Ishikawa (cell line): ENCODE measurements around the gene PID1.

Source experiments
- CEBPB ChIP-seq: IDR thresholded peaks from 2 replicates; pipeline ENCODE4 v1.6.1; 2012
- CREB1 ChIP-seq: IDR thresholded peaks from 2 replicates; pipeline ENCODE4 v1.6.1; 2012; ENCODE audit warnings: low read depth
- EGR1 ChIP-seq: IDR thresholded peaks from 2 replicates; pipeline ENCODE4 v1.6.1; 2012
- EP300 ChIP-seq: IDR thresholded peaks from 2 replicates; pipeline ENCODE4 v1.6.1; 2012; ENCODE audit warnings: borderline replicate concordance
- FOXM1 ChIP-seq: IDR thresholded peaks from 2 replicates; pipeline ENCODE4 v1.6.1; 2012; ENCODE audit warnings: low read depth, borderline replicate concordance
- MAX ChIP-seq: IDR thresholded peaks from 2 replicates; pipeline ENCODE4 v1.6.1; 2012
- NFIC ChIP-seq: IDR thresholded peaks from 2 replicates; pipeline ENCODE4 v1.6.1; 2012
- RAD21 ChIP-seq: IDR thresholded peaks from 2 replicates; pipeline ENCODE4 v1.6.1; 2012; ENCODE audit warnings: low read depth
- REST ChIP-seq: IDR thresholded peaks from 2 replicates; pipeline ENCODE4 v1.6.1; 2012; ENCODE audit warnings: low read depth, mild to moderate bottlenecking
- TAF1 ChIP-seq: IDR thresholded peaks from 2 replicates; pipeline ENCODE4 v1.6.1; 2012; ENCODE audit warnings: low read depth, mild to moderate bottlenecking
- TCF12 ChIP-seq: IDR thresholded peaks from 2 replicates; pipeline ENCODE4 v1.6.1; 2012; ENCODE audit warnings: low read depth
- TEAD4 ChIP-seq: IDR thresholded peaks from 2 replicates; pipeline ENCODE4 v1.6.1; 2012
- YY1 ChIP-seq: IDR thresholded peaks from 2 replicates; pipeline ENCODE4 v1.6.1; 2012; ENCODE audit warnings: low read depth
- ZBTB7A ChIP-seq: IDR thresholded peaks from 2 replicates; pipeline ENCODE4 v1.6.1; 2012; ENCODE audit warnings: low read depth
- TF ChIP-seq, protein P1 (sequence below): IDR thresholded peaks from 2 replicates; pipeline ENCODE4 v1.6.1; 2012

The PID1 gene

DNA sequence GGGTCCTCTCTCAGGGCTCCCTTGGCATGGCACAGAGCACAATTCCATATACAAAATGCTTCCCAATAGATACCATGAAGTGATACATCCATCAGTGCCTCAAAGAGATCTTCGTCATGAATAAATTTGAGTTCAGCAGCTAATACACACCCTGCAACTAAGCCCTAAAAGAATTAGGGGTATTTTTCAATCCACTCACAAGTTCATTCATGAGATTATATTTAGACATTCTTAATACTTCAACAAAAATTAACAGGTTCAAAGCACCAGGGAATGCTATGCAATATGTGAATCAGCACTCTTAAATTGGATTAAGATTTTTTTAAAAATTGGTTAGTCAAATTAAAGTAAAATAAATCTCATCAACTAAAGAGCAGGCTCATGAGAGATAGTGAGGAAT lies 79.7 kb downstream of the PID1 start:
- TF ChIP-seq EP300 (no peak), CREB1 (no peak), TCF12 (no peak), REST (no peak)
- TF ChIP-seq, protein P1, sequence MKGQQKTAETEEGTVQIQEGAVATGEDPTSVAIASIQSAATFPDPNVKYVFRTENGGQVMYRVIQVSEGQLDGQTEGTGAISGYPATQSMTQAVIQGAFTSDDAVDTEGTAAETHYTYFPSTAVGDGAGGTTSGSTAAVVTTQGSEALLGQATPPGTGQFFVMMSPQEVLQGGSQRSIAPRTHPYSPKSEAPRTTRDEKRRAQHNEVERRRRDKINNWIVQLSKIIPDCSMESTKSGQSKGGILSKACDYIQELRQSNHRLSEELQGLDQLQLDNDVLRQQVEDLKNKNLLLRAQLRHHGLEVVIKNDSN: no peak

- TF ChIP-seq MAX: no peak
- TF ChIP-seq TEAD4: no peak
- TF ChIP-seq FOXM1: no peak
- no peak for TF ChIP-seq NFIC
- no peak for TF ChIP-seq ZBTB7A
- TF ChIP-seq CREB1: no peak
- no peak for TF ChIP-seq YY1
- no peak for TF ChIP-seq TCF12
- no peak for TF ChIP-seq TAF1
- TF ChIP-seq, protein P1: no peak
- no peak for TF ChIP-seq REST
- TF ChIP-seq CEBPB: no peak
- no peak for TF ChIP-seq EP300
- TF ChIP-seq EGR1: no peak
Observed at GRCh38 chr2:229181641-229182040, 89.4 kb downstream of the PID1 start.

- TF ChIP-seq RAD21: no peak
- TF ChIP-seq NFIC: no peak
- TF ChIP-seq, protein P1: no peak
- no peak for TF ChIP-seq MAX
- no peak for TF ChIP-seq TAF1
- no peak for TF ChIP-seq TEAD4
- TF ChIP-seq CREB1: no peak
- TF ChIP-seq EP300: no peak
- no peak for TF ChIP-seq FOXM1
- no peak for TF ChIP-seq CEBPB
- TF ChIP-seq REST: no peak
- TF ChIP-seq EGR1: no peak
- TF ChIP-seq YY1: no peak
Observed at GRCh38 chr2:229180658-229181057, 90.4 kb downstream of the PID1 start.

GRCh38 chr2:229179628-229180027 lies 91.5 kb downstream of the PID1 start:
- TF ChIP-seq EGR1 (no peak), TEAD4 (no peak), MAX (no peak), FOXM1 (no peak), TCF12 (no peak), RAD21 (no peak), TAF1 (no peak), CREB1 (no peak)

- no peak for TF ChIP-seq CEBPB
- TF ChIP-seq TAF1: no peak
- TF ChIP-seq EGR1: no peak
- no peak for TF ChIP-seq EP300
- TF ChIP-seq REST: no peak
- no peak for TF ChIP-seq CREB1
- no peak for TF ChIP-seq MAX
- no peak for TF ChIP-seq FOXM1
- TF ChIP-seq TCF12: no peak
- TF ChIP-seq YY1: no peak
- TF ChIP-seq ZBTB7A: no peak
- no peak for TF ChIP-seq RAD21
- TF ChIP-seq, protein P1: no peak
- no peak for TF ChIP-seq TEAD4
- no peak for TF ChIP-seq NFIC
Observed at GRCh38 chr2:229178706-229179105, 92.4 kb downstream of the PID1 start.
